CD4-positive, alpha-beta T cell (primary cell): Measurements from ENCODE around the gene KRT12. TPM values are rescaled to one million over a fixed set of nuclear protein-coding genes. Genes with fewer than 3 reads are reported as not detected.

ENCODE experiments used
- ATAC-seq: fragments of 200-7000 bp; cut with Tn5 transposase; one replicate; pipeline ENCODE4 v1.10.0; 2022; ENCODE audit warnings: mild to moderate bottlenecking; ENCODE audit not compliant: poor library complexity
- CTCF ChIA-PET: fragments of 350-600 bp; sonication (Branson Sonifier 250); formaldehyde crosslinking; loops from one replicate; lab custom pipeline; 2021; ENCODE audit warnings: antibody characterized with exemption, inconsistent platforms; lab: Charles Lee
- POLR2A ChIA-PET: fragments of 350-600 bp; sonication (Branson Sonifier 250); formaldehyde crosslinking; loops from one replicate; lab custom pipeline; 2021; ENCODE audit warnings: antibody characterized with exemption, inconsistent platforms; lab: Charles Lee
- DNase-seq, 14 experiments: peaks; one replicate each; pipeline ENCODE4 v3.0.0-alpha.2; 2013 to 2020; ENCODE audit warnings: mixed read lengths in 2 of 14
- H3K27ac ChIP-seq, 2 donors: one replicate each; pipeline versions ENCODE4 v1.5.1 to v1.7.0; 2013; ENCODE audit warnings: low read length in 2 of 2, low read depth in 1 of 2, mild to moderate bottlenecking in 1 of 2
- H3K27me3 ChIP-seq, 2 experiments: 1 replicate in 1 of 2; 2 replicates in 1 of 2; pipeline versions ENCODE4 v1.6.1 to v1.7.0; 2013; ENCODE audit warnings: low read length in 2 of 2, control low read depth in 1 of 2, mild to moderate bottlenecking in 1 of 2, moderate library complexity in 1 of 2; ENCODE audit not compliant: insufficient read depth in 2 of 2, control insufficient read depth in 1 of 2
- H3K36me3 ChIP-seq: one replicate; pipeline ENCODE4 v1.6.1; 2013; ENCODE audit warnings: low read length, control low read depth; ENCODE audit not compliant: insufficient read depth
- H3K4me1 ChIP-seq: one replicate; pipeline ENCODE4 v1.6.1; 2013; ENCODE audit warnings: low read length, control low read depth; ENCODE audit not compliant: insufficient read depth
- H3K4me3 ChIP-seq: one replicate; pipeline ENCODE4 v1.5.1; 2013; ENCODE audit warnings: mild to moderate bottlenecking, low read length, moderate library complexity
- H3K9me3 ChIP-seq, 2 experiments: 1 replicate in 1 of 2; 2 replicates in 1 of 2; pipeline versions ENCODE4 v1.6.1 to v1.7.0; 2013; ENCODE audit warnings: low read length in 2 of 2, mild to moderate bottlenecking in 2 of 2, control low read depth in 1 of 2, moderate library complexity in 1 of 2; ENCODE audit not compliant: control insufficient read depth in 1 of 2, insufficient read depth in 1 of 2
- H3K27ac Mint-ChIP-seq: one replicate; pipeline ENCODE4 v1.8.0; 2020; ENCODE audit warnings: mixed read lengths
- H3K27me3 Mint-ChIP-seq: one replicate; pipeline ENCODE4 v1.8.0; 2021; ENCODE audit warnings: mixed read lengths
- H3K36me3 Mint-ChIP-seq: one replicate; pipeline ENCODE4 v1.8.0; 2021; ENCODE audit warnings: low read depth, mixed read lengths
- H3K4me1 Mint-ChIP-seq: one replicate; pipeline ENCODE4 v1.8.0; 2021; ENCODE audit warnings: low read depth, mixed read lengths
- H3K4me3 Mint-ChIP-seq: one replicate; pipeline ENCODE4 v1.8.0; 2020; ENCODE audit warnings: mild to moderate bottlenecking, mixed read lengths
- H3K9me3 Mint-ChIP-seq: one replicate; pipeline ENCODE4 v1.8.0; 2020; ENCODE audit warnings: mixed read lengths
- intact Hi-C, 2 experiments: fragments of 100-400 bp; cut with DNase I in 1 of 2; cut with micrococcal nuclease in 1 of 2; formaldehyde crosslinking; loops; one replicate each; pipeline versions ENCODE4 v1.15.1 to v1.9.0; 2023 to 2025; cut with DNase I, micrococcal nuclease
- total RNA-seq, 174 experiments: library from RNA in 2 of 174; stranded (reverse) in 2 of 174; gene quantifications; one replicate each; pipeline ENCODE4 v1.2.3 and lab custom pipeline; 2021 to 2026
- TF ChIP-seq, protein P1 (sequence below): fragments of 200-600 bp; IDR thresholded peaks from one replicate; pipeline ENCODE4 v1.8.0; 2022; ENCODE audit warnings: antibody characterized with exemption, mild to moderate bottlenecking

The KRT12 gene
- total RNA-seq, 2 experiments from 2014 or later: not detected

GRCh38 chr17:40857535-40857934 is 9.5 kb downstream of the KRT12 start:
- no peaks in the 10 kb centered on the region for H3K9me3 ChIP-seq
- no peaks in the 10 kb centered on the region for H3K27me3 ChIP-seq
- H3K27me3 Mint-ChIP-seq: peaks cover 22% of the 10 kb centered on the region
- H3K4me1 ChIP-seq: no peaks in the 10 kb centered on the region
- ATAC-seq: no peak
- no peaks in the 10 kb centered on the region for H3K36me3 Mint-ChIP-seq
- DNase-seq: no peak
- H3K27ac ChIP-seq: no peak overlapping the region
- no peaks in the 10 kb centered on the region for H3K9me3 Mint-ChIP-seq
- H3K4me3 ChIP-seq: no peak overlapping the region
- TF ChIP-seq, protein P1, sequence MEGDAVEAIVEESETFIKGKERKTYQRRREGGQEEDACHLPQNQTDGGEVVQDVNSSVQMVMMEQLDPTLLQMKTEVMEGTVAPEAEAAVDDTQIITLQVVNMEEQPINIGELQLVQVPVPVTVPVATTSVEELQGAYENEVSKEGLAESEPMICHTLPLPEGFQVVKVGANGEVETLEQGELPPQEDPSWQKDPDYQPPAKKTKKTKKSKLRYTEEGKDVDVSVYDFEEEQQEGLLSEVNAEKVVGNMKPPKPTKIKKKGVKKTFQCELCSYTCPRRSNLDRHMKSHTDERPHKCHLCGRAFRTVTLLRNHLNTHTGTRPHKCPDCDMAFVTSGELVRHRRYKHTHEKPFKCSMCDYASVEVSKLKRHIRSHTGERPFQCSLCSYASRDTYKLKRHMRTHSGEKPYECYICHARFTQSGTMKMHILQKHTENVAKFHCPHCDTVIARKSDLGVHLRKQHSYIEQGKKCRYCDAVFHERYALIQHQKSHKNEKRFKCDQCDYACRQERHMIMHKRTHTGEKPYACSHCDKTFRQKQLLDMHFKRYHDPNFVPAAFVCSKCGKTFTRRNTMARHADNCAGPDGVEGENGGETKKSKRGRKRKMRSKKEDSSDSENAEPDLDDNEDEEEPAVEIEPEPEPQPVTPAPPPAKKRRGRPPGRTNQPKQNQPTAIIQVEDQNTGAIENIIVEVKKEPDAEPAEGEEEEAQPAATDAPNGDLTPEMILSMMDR: no peak
- no peak overlapping the region for H3K27ac Mint-ChIP-seq
- no peaks in the 10 kb centered on the region for H3K36me3 ChIP-seq
- ChIA-PET CTCF (interaction anchor here (1.0 to 3.9 kb wide), 7 partner anchors 10 to 839 kb away, joined by 3 to 44 read pairs (median 12); partner anchors contain the start of gene KRT12), POLR2A (interaction anchor here (1.0 to 2.2 kb wide), 5 partner anchors 39 to 831 kb away, joined by 3 to 15 read pairs (median 5); partner anchors contain the start of gene EIF1)
- intact Hi-C loops: loop anchor here (1.0 to 5.0 kb wide), 6 partner anchors 55 to 809 kb away; no protein-coding TSS in a partner anchor
- H3K4me1 Mint-ChIP-seq: peaks cover 4% of the 10 kb centered on the region
- no peak overlapping the region for H3K4me3 Mint-ChIP-seq

DNA sequence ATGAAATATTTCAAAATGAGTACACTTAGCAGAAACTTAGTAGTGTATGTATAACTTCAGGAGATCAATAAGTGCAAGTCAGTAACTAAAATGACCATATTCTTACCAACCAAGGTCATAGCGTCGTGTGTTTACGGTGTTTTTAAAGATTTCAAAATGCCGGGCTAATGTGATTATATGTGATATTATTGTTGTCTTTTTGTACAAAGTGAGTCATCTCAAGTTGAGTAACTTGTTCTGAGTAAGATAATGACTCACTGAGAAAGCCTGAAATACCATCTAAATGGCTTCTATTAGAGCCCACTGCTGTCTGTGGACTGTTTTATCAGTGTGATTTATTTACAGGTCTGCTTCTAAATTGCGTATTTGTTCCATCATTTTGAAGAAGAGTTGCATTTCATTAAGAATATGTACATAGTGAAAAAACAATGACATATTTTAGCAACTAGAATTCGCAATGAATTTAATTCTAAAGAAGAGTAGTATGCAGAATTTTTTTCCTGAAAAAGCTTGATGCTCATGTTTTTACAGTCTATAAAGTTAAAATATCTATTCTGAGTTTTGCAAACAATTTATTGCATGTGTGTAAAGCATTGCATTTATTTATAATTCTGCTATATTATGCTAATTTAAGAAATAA is 12.7 kb downstream of the KRT12 start:
- Histone ChIP-seq H3K4me1 (no peaks in the 10 kb centered on the region), H3K36me3 (no peaks in the 10 kb centered on the region), H3K9me3 (no peaks in the 10 kb centered on the region), H3K27me3 (peaks cover 0 to 22% of the 10 kb centered on the region in 2 experiments), H3K27ac (no peak overlapping the region), H3K4me3 (no peak overlapping the region)
- no peaks in the 10 kb centered on the region for H3K9me3 Mint-ChIP-seq
- ChIA-PET POLR2A (no interaction called here), CTCF (interaction anchor here (0.6 to 3.9 kb wide), 2 partner anchors 33 to 808 kb away, joined by 3 to 44 read pairs; no protein-coding TSS in a partner anchor)
- TF ChIP-seq, protein P1: no peak
- DNase-seq (peak in 1 of 14 experiments; percentile 3), ATAC-seq (no peak)
- intact Hi-C loops: no loop called here
- no peak overlapping the region for H3K4me3 Mint-ChIP-seq
- H3K27ac Mint-ChIP-seq: no peak overlapping the region
- peaks cover 34% of the 10 kb centered on the region for H3K27me3 Mint-ChIP-seq
- H3K36me3 Mint-ChIP-seq: no peaks in the 10 kb centered on the region
- peaks cover 4% of the 10 kb centered on the region for H3K4me1 Mint-ChIP-seq

DNA sequence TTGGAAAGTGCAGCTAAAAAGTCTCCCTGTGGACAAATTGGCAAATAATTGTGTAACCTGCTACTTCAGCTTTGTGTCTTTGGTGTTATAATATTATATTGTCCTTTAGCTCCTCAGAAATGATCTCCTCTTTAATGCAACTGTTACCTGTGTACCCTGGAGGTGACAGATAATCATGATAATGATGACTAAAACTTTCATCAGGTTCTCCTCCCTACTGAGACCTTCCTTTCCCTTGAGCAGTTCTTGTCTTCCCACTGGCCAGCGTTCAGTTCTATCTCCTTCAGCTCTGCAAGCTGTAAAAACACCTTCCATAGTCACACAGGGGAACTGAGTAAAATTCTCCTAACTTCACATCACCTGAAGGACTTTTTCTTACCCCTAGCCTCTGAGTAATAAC is 14.7 kb downstream of the KRT12 start:
- TF ChIP-seq, protein P1: no peak
- Histone ChIP-seq H3K9me3 (no peaks in the 10 kb centered on the region), H3K4me3 (no peak overlapping the region), H3K27ac (no peak overlapping the region), H3K36me3 (no peaks in the 10 kb centered on the region), H3K4me1 (no peaks in the 10 kb centered on the region), H3K27me3 (peaks cover 0 to 27% of the 10 kb centered on the region in 2 experiments)
- no peak overlapping the region for H3K4me3 Mint-ChIP-seq
- ATAC-seq (no peak), DNase-seq (no peak)
- POLR2A ChIA-PET: no interaction called here
- intact Hi-C loops: no loop called here
- H3K27ac Mint-ChIP-seq: no peak overlapping the region
- no peaks in the 10 kb centered on the region for H3K36me3 Mint-ChIP-seq
- no peaks in the 10 kb centered on the region for H3K9me3 Mint-ChIP-seq
- CTCF ChIA-PET: interaction anchor here (0.9 kb wide), 1 partner anchor 813 kb away, joined by 3 read pairs; no protein-coding TSS in a partner anchor
- peaks cover 41% of the 10 kb centered on the region for H3K27me3 Mint-ChIP-seq
- H3K4me1 Mint-ChIP-seq: peaks cover 4% of the 10 kb centered on the region
